T-helper 2 cell treated with Interferon-gamma antibody and Interleukin-4, amounts not matched to agents 100 ng/mL and 5 ng/mL, for 36 hours (primary cell): ENCODE data around the gene CD164. TPM values are rescaled to one million over a fixed set of nuclear protein-coding genes. Genes with fewer than 3 reads are reported as not detected.

ENCODE experiments used
- total RNA-seq: library from RNA; stranded (reverse); gene quantifications from 2 replicates; pipeline ENCODE4 v1.2.3, GENCODE V29; 2022

The CD164 gene
- total RNA-seq, 1 donor from 2014 or later: 270 TPM

Other genes with a start within 250 kb of the CD164 start
- 0.09 TPM in 1 of 2 replicates, not detected in the other for gene PPIL6, start 58.2 kb upstream of the CD164 start, total RNA-seq
- gene SMPD2, start 58.3 kb upstream of the CD164 start, total RNA-seq: 18.9 and 19.0 TPM in 2 replicates
- gene MICAL1, start 73.3 kb upstream of the CD164 start, total RNA-seq: 84.6 and 84.9 TPM in 2 replicates
- 25.0 and 25.5 TPM in 2 replicates for gene ZBTB24, start 100.8 kb upstream of the CD164 start, total RNA-seq